HG03342 (cell line): Measurements from ENCODE around the gene CMTM8.

Experiments used
- ATAC-seq: cut with Tn5 transposase; IDR thresholded peaks from one replicate; pipeline ENCODE4 v1.9.1; 2021; ENCODE audit warnings: mild to moderate bottlenecking, moderate library complexity; ENCODE audit not compliant: unreplicated experiment

The CMTM8 gene

DNA sequence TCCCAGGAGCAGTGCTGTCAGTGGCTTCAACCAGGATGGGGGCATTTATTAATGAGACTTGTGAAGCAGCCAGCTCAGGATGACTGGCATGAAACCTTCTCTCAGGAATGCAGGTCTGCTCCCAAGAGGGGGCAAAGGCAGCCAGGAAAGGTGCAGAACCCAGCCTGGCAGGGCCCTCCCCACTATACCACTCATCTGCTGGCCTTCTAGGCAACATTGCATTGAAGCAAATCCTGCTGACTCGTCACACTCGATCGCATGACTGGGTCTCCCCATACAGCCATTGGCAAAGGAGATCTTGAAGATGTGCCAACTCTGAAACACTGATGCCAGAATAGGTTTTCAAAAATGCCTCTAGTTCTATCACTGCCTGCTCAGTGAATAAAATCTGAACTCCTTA lies 87.4 kb downstream of the CMTM8 start:
- no peak for ATAC-seq

DNA sequence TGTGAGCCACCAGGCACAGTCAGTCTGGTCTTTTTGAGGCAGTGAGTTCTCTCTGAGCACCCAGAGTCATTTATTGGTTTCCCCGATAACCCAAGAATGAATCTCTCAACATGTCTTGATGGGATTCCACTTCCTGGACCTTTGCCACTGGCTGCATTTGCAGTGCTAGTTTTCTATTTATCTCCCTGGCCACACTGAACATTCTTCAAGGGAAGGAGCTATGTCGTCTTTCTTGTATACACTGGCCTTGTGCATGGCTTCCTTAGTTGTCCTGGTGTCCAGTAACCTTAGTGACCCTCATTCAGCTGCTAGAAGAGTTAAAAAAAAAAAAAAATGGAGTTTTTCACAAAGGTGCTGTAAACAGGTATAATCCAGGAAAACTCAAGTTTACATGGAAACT lies 88.3 kb downstream of the CMTM8 start:
- ATAC-seq = no peak

DNA sequence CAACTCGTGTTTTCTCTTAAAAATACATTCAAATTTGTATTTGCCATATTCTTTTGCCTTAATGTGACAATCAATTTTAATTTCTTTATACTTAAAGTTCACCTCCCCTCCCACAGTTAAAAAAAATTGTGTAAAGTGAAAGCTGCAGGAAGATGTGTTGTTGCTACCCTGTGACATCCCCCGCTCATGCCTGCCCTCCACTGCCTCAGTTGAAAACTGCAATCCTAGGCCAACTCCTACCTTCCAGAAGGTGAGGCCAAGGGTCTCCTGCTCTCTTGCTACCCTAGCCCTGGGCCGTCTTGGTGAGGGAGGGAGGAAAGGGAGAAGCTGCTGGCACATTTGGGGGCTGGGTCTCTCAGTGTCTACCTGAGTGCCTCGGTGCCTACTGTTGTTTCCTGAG lies 96.2 kb downstream of the CMTM8 start:
- no peak for ATAC-seq

DNA sequence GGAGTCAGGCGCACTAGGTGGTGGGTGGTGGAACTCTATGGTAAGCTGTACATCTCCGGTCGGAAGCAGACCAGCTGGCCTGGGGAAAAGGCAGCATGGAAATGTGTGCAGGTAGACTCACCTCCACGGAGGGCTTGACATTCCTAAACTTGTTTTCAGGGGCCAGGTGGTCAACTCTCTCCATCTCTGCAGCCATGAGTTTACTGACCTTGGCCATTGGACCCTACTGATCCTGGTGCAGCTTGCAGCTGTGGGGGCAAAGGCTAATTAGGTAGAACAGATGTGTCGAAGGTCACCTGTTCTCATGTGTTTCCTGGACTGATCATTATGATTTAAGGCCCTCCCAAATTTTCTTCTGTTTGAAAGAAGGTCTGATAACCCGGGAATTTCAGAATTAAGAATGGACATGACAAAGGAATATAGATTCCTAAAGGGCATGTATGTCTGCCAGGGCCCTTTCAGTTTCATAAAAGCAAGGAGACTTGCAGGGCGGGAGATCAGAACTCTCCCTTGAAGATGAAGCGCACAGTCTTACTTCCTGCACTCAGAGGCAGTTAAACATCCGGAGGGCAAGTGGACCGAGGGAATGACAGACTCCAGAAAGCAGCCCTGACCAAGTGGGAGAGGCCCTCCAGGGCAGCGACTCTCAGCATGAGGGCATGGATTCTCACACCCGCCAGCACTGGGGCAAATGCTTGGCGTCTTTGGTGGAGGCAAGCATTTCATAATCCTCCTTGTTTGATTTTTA lies 97.1 kb downstream of the CMTM8 start:
- ATAC-seq = no peak

DNA sequence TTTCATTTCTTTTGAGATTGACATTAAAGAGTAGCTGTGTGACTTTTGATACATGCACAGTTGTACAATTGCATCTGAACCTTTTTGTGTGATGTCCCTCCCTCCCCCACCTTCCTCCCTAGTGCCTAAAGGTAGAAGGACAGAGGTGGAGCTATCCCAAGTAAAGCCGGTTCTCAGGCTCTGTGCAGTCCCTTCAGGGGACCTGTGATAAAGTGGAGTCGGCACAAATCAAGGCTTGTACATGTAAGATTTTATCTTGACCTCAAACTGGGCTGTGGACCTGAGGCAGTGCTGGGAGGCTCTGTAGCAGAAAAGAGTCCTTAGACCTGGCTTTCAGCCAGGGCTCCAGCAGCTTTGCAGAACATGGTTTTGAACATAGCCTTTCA lies 97.6 kb downstream of the CMTM8 start:
- ATAC-seq = no peak

DNA sequence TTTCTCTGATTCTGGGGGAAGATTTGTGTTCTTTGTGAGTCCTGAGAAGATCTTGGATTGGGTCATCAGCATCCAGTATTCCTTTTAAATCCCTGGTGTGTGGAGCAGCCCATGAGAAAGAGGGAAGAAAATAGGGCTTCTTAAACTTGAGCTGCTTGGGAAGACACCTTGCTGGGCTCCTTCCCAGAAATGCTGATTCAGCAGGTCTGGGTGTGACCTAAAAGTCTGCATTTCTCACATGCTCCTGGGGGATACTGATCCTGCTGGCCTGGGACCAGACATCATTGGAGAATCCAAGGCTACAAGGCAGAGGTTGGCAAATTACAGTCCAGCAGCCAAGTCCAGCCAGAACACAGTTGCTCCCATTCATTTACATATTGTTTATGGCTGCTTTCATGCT lies 99.0 kb downstream of the CMTM8 start:
- no peak for ATAC-seq

DNA sequence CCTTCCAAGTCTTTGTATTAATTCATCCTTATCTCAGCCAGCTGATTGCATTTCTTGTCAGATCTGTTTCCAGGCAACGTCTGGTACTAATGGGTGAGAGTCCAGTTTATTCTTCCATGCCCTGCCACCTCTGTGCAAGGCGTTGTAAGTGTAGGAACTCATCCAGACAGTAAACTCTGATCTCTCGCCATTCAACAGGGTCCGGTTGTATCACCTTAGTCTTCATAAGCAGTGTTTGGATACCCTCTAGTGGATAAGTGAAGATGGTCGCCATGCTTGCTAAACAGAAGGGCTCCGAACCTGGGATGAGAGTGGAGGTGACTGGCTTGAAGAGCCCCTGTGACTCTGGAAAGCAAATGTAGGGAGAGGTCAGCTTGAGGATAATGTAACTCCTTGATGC lies 101.6 kb downstream of the CMTM8 start:
- ATAC-seq = peak; percentile 48

DNA sequence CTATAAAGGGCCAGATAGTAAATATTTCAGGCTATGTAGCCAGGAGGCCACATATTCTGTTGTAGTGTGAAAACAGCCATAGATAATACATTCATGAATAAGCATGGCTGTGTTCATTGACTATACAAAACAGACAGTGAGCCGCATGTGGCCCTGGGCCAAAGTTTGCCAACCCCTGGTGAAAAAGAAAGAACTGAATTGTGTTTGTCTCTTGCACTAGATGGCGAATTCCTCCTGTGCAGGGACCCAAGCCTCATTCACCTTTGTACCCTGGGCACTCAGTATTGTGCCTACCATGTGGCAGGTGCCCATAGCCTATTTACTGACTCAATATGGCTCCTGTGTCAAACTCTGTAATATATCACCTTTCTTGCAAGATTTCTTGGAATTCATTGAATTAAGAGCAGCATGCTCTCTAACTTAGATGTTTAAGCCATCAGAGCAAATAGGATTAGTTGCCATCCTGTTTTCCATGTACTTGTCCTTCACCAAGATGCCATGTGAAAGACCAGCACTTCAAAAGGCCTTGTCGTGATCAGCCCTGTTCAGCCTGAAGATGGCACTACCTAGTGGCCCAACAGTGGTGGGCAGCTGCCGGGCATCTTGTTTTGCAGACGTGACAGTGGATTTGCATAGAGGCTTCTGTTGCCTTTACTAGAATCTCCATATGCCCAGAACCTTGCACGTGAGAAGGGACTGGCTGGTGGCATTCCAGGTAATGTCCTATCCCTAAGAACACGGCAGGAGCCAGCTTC lies 102.3 kb downstream of the CMTM8 start:
- no peak for ATAC-seq

DNA sequence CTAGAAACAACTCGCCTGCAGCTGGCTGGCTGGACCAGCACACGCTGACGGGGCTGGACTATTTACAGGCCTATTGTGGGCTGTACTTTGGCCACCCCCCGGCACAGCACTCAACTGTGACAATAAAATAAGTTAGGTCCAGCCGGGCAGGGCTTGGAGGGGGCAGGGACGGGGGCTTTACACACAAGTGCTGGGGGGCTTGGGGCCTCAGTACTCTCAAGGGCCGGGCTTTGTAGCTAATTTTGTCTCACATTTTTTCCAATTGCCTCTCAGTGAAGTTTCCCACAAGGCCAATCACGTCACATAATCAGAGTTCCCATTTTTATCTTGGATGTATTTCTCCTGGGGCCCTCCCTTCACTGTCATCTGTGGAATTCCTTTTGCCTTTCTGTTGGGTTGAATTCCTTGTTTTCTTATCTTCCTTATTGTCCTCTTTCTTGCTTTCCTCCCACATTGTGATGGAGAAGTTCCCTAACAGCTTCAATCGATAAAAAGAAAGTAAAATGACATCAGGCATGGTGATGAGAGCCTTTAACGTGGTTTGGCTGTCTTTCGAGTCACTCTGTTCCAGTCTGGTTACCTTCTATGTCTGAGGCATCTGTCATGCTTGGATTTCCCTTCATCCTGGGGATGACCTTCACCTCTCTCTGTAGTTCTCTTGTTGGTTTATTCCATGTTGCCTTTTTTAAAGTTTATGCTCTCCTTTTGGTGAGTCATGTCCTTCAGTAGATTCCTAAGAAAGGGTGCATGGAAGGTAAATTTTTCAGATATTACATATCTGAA lies 109.1 kb downstream of the CMTM8 start:
- no peak for ATAC-seq

DNA sequence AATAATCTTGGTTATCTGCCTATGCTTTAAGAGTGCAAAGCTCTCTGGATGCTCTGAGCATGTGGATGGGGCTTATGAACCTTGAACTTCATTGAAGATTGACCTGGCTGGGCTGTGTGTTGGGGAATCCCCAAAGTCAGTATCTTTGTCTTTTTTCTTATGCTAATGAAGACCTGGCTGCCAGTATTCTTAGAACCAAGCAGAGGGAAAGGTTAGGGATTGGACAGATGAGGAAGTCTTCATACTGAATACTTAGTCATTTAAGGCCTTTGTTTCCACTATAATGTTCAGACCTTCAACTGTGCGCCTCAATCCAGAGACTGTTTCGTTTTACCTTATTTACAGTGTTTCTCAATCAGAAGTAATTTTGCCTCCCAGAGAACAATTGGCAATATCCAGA lies 110.7 kb downstream of the CMTM8 start:
- no peak for ATAC-seq

DNA sequence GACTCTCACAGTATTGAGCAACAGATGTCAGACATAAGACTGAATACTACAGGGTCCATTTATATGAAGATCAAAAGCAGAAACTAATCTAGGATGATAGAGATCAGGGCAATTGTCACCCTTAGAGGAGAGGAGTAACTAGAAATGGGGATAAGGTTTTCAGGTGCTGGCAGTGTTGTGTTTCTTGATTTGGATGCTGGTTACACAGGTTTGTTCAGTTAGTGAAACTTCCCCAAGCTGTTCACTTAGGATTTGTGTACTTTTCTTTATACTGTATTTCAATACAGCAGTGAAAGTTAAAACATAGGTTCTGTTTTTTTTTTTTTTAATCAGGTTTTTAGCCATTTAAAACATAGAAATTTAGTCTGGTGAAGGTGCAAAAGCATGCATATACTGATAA lies 114.1 kb downstream of the CMTM8 start:
- no peak for ATAC-seq

DNA sequence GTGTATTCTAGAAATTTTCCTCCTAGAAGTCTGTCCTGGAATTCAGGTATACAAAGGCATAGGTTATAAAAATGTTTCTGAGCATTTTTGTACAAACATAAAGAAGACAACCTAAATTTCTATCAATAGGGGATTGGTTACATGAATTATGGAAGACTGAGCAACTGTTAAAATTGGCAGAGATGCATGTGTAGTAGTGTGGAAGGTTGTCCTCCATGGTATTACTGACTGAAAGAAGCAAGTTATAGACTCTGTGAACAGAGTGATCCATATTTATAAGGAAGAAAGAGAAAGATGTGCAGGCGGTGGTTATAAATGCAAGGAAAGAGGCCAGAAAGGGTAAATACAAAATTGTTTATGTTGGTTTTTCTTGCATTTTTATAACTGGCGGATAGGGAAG lies 114.9 kb downstream of the CMTM8 start:
- ATAC-seq = no peak

DNA sequence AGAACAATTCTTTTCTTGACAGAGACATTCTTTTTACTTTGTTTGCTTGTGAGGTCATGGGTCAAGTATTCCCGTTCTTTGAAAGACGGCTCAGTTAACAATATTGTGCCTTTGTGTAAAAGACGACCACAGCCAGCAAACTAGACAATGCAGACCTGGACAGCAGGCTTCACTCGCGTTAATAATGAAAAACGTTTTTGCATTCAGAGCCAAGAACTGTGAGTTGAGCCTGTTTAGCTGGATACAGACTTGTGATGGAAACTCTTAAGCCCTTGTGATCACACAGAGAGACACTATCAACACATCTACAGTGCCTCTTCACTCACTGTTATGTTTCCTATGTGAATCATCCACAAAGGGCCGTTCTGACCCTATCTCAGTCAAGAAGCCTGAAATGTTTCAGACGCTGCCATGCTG lies 115.9 kb downstream of the CMTM8 start:
- no peak for ATAC-seq

DNA sequence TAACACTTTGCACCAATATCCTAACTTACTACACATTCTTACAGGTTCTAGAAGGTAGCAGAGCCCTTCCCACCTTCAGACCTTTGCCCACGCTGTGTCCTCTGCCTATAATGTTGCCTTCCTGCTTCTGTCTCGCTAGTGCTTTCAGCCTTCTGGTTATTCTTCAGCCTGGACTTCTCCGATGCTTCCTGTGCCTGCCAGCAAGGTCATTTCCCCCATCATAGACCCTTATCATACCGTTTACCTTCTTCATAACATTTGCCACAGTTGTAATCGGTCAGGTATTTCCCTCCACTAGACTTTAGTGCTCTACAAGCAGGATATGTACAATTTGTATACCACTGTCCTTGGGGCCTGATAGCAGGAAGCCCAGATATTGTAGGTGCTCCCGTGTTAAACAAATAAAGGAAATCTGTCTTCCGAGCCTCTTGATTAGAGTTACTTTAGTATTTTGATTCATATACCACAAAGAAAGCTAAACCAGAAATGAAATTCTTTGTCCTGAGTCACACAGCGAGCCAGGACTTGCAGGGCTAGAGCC lies 117.3 kb downstream of the CMTM8 start:
- no peak for ATAC-seq

DNA sequence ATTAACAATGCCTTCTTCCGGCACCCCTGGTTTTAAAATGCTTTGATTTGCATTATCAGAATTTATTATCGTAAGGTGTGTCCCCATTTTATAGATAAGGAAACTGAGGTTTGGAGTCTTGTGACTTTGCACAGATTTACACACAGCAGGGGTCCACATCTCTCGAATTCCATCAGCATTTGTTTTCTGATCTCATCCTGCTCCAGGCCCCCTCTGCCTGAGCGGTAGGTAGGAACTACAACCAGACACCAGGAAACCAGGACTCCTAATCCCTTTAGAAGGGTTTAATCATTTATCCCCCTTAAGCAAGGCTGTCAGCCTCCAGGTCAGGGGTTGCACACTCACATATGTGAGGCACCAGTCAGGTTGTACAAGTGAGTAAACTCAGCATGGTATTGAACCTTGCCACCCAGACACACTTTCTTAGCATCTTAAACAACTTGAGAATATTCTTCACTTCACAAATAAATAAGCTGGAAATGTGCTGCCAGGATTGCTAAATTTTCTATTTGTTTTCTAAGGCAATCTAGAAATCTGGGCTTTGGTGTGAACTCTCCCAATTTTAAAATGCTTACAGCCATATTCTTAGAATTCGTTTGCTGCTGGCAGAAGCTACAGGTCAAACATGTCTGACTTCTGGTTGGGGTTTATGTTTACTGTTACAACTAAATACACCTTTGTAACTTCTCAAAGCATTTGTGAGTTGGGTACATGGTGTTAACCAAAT lies 121.4 kb downstream of the CMTM8 start:
- no peak for ATAC-seq

DNA sequence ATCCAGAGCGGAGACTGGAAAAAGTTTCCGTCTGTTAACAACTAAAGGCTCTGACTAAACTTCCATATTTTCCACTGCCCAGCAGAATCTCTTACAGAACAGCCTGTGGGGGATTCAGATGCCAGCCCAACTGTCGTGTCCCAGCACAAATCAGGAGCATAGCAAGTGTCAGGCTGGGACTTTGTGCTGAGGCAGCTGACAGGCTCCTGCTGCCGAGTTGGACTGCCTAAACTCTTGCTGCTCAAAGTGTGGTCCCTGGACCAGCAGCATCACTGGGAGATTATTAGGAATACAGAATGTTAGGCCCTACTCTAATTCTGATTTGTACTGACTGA lies 122.0 kb downstream of the CMTM8 start:
- no peak for ATAC-seq

DNA sequence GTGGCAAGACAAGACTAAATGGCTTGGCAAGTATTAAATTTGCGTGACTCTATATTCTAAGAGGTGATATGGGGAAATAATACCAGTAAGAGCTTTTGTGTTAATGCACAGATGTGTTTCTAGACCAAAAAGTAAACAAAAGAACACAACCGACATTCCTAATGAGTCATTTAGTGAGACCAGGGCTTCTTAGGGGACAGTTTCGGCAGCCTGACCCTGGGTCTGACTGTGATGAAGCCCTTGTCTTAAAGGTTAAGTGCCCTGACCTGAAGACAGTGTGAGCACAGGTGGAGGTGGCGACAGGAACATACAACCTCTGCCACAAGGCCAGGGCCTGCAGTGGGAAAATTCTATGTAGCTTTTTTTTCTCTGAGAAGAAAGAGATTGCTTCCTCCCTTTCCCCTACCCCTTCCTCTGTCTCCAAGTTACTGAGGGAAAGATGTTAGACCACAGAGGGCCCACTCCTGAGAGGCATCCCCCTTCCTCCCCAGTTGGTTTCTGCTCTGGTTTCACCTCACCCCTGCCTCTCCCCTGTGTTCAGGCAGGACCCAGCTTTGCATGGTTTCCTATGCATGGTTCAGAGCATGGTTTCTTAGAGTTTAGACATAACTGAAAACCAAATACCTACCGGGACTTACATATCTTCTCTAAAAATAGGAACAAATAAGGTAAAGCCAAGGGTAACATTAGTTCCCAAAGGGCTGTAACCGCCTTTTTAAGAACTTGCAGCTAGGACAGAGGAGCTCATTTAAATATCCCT lies 128.3 kb downstream of the CMTM8 start:
- ATAC-seq = peak; percentile 62

DNA sequence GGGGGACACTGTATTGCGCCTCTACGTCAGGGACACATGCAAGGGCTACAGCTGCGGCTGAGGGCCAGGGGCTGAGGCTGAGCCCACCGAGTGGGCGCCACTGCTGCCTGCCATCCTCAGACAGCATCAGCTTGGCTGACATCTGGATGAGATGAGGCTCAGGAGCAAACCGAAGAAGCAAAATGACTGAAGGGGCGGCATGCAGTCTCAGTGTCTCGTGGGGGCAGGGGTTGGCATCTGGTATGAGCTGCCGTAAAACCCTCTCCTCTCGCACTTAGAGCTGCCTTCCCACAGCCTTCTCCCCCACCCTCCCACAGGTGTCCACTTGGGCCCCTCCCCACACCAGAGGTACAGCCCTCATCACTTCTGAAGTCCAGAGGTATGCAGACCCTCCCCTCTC lies 129.0 kb downstream of the CMTM8 start:
- no peak for ATAC-seq

DNA sequence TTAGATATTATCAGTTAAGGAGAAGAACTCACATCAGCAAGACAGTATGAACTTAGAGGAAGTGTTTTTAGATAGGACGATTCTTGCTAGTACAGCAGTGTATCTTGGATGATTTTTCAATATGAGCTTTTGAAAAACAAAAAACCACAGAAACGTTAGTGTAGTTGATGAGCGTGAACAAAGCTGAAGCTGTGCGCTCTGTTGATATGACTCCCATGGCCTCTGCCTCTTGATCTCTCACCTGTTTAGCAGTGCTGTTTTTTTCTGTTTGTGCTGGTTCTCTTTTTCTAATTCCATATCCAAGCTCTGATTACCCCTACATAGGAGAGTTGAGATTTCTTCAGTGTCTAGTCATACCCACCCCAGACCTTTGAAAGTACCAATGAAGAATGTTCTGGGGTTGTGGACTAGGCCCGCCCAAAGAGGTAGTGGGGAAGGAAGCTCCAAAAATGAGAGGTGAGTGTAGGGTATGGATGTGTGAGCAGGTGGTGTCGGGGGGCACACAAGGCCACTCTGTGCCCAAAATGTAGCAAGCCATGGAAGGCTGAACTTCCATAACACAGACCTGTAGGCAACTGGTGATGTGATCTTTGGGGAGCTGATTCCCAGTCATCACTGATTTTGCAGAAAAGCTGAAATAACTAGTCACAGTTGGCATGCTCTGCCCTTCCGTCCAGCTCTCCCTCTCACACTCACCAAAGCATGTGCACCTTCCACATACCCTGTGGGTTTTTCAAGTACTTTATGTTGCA lies 133.2 kb downstream of the CMTM8 start:
- no peak for ATAC-seq

DNA sequence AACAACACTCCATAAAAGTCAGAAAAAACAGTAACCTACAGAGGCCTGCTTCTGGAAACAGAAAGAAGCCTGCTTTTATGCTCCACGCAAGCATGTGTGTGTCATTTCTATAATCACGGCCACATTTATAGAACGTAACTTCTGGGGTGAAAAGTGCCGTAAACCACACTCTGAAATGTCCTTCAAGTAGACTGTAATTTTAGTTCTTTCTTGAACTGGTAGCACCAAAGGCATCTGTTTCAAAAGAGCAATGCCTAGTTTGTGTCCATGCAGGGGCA lies 133.7 kb downstream of the CMTM8 start:
- ATAC-seq = no peak
